B cell (primary cell): ENCODE results near the gene PHEX. TPM values are rescaled to one million over a fixed set of nuclear protein-coding genes. Genes with fewer than 3 reads are reported as not detected.

Experiments used
- ATAC-seq: fragments of 200-7000 bp; cut with Tn5 transposase; one replicate; pipeline ENCODE4 v1.10.0; 2021; ENCODE audit warnings: low read depth, mild to moderate bottlenecking, moderate number of reproducible peaks, moderate library complexity
- CTCF ChIA-PET: fragments of 350-600 bp; sonication (Branson Sonifier 250); formaldehyde crosslinking; loops from one replicate; lab custom pipeline; 2021; ENCODE audit warnings: antibody characterized with exemption, inconsistent platforms; lab: Charles Lee
- POLR2A ChIA-PET: fragments of 350-600 bp; sonication (Branson Sonifier 250); formaldehyde crosslinking; loops from one replicate; lab custom pipeline; 2021; ENCODE audit warnings: antibody characterized with exemption; lab: Charles Lee
- DNase-seq: peaks from one replicate; pipeline ENCODE4 v3.0.0; 2013
- H2AFZ ChIP-seq: 2 replicates; pipeline ENCODE4 v1.6.1; 2012; ENCODE audit warnings: mild to moderate bottlenecking, low read depth, low read length; ENCODE audit not compliant: insufficient read depth, poor library complexity, severe bottlenecking
- H3K27ac ChIP-seq, 2 donors: 1 replicate in 1 of 2; 2 replicates in 1 of 2; pipeline ENCODE4 v1.5.1; 2012 to 2013; ENCODE audit warnings: low read length in 2 of 2, mild to moderate bottlenecking in 2 of 2, moderate library complexity in 1 of 2
- H3K27me3 ChIP-seq, 4 experiments: fragments of 200-600 bp in 1 of 4; sonication (generic) in 1 of 4; replicated peaks in 1 of 4; 1 replicate in 2 of 4; 2 replicates in 2 of 4; pipeline versions ENCODE4 v1.6.1 to v1.7.0; 2013 to 2016; ENCODE audit warnings: low read length in 3 of 4, mild to moderate bottlenecking in 2 of 4, mixed read lengths in 1 of 4, moderate library complexity in 1 of 4; ENCODE audit not compliant: insufficient read depth in 4 of 4, control insufficient read depth in 3 of 4; ENCODE audit errors: control extremely low read depth in 1 of 4
- H3K36me3 ChIP-seq, 2 experiments: replicated peaks in 1 of 2; 1 replicate in 1 of 2; 2 replicates in 1 of 2; pipeline versions ENCODE4 v1.6.1 to v1.7.1; 2013; ENCODE audit warnings: low read length in 1 of 2; ENCODE audit not compliant: insufficient read depth in 2 of 2, control insufficient read depth in 1 of 2; ENCODE audit errors: control extremely low read depth in 1 of 2, extremely low read depth in 1 of 2
- H3K4me1 ChIP-seq, 2 donors: fragments of 200-600 bp in 1 of 2; sonication (generic) in 1 of 2; 1 replicate in 1 of 2; 2 replicates in 1 of 2; pipeline versions ENCODE4 v1.5.1 to v1.6.1; 2013 to 2017; ENCODE audit warnings: low read length in 2 of 2; ENCODE audit not compliant: control insufficient read depth in 2 of 2, insufficient read depth in 2 of 2
- H3K4me2 ChIP-seq: replicated peaks from 2 replicates; pipeline ENCODE3; 2012; ENCODE audit warnings: mild to moderate bottlenecking, low read depth, low read length; ENCODE audit not compliant: poor library complexity, severe bottlenecking
- H3K4me3 ChIP-seq, 5 experiments: fragments of 200-600 bp in 1 of 5; sonication (generic) in 1 of 5; 1 replicate in 3 of 5; 2 replicates in 2 of 5; pipeline versions ENCODE4 v1.5.1 to v1.7.0; 2011 to 2016; ENCODE audit warnings: low read length in 4 of 5, mild to moderate bottlenecking in 4 of 5, low read depth in 2 of 5, control low read depth in 1 of 5, moderate library complexity in 1 of 5; ENCODE audit not compliant: insufficient read depth in 1 of 5; ENCODE audit errors: control extremely low read depth in 1 of 5, extremely low read depth in 1 of 5
- H3K79me2 ChIP-seq: fragments of 200-600 bp; sonication (generic); one replicate; pipeline ENCODE4 v1.6.0; 2016; ENCODE audit warnings: low read length; ENCODE audit not compliant: control insufficient read depth, insufficient read depth
- H3K9ac ChIP-seq: fragments of 200-600 bp; sonication (generic); 2 replicates; pipeline ENCODE4 v1.6.1; 2017; ENCODE audit warnings: mild to moderate bottlenecking, low read length, moderate library complexity
- H3K9me3 ChIP-seq, 3 donors: one replicate each; pipeline versions ENCODE4 v1.6.1 to v1.7.1; 2013; ENCODE audit warnings: low read length in 2 of 3; ENCODE audit not compliant: control insufficient read depth in 2 of 3, insufficient read depth in 1 of 3; ENCODE audit errors: control extremely low read depth in 1 of 3
- H4K20me1 ChIP-seq: 2 replicates; pipeline ENCODE4 v1.6.0; 2012; ENCODE audit warnings: mild to moderate bottlenecking, low read length; ENCODE audit not compliant: insufficient read depth, control insufficient read depth, poor library complexity, severe bottlenecking
- H3K27ac Mint-ChIP-seq: one replicate; pipeline ENCODE4 v1.8.0; 2021; ENCODE audit warnings: mixed read lengths
- H3K27me3 Mint-ChIP-seq: one replicate; pipeline ENCODE4 v1.8.0; 2021; ENCODE audit warnings: mixed read lengths
- H3K4me1 Mint-ChIP-seq: one replicate; pipeline ENCODE4 v1.8.0; 2021; ENCODE audit warnings: mixed read lengths
- H3K4me3 Mint-ChIP-seq: one replicate; pipeline ENCODE4 v1.8.0; 2021; ENCODE audit warnings: mixed read lengths
- H3K9me3 Mint-ChIP-seq: one replicate; pipeline ENCODE4 v1.8.0; 2022; ENCODE audit warnings: mixed read lengths; ENCODE audit not compliant: insufficient read depth
- EZH2 ChIP-seq: IDR thresholded peaks from 2 replicates; pipeline ENCODE4 v1.6.1; 2012; ENCODE audit warnings: borderline replicate concordance, low read depth, mild to moderate bottlenecking, moderate library complexity, low read length; ENCODE audit not compliant: insufficient read depth, poor library complexity, severe bottlenecking
- WGBS: methylation state at CpG from one replicate; pipeline ENCODE4 v1.1.5; 2013; ENCODE audit warnings: missing lambda C conversion rate; ENCODE audit not compliant: insufficient coverage; 5-methylcytosine and 5-hydroxymethylcytosine counted together
- intact Hi-C: fragments of 100-400 bp; cut with micrococcal nuclease; formaldehyde crosslinking; loops from one replicate; pipeline ENCODE4 v1.10.0; 2022
- polyA plus RNA-seq: library from polyadenylated mRNA; depleted of rRNA; stranded (reverse); fragments of >200 nt; gene quantifications from 2 replicates; pipeline ENCODE4 v1.2.3, GENCODE V29; 2012
- total RNA-seq, 2 donors: library from RNA; stranded (reverse); fragments of 120-200 nt in 1 of 2; gene quantifications; 1 replicate in 1 of 2; 2 replicates in 1 of 2; pipeline versions ENCODE4 v1.2.3 to v1.2.4, GENCODE V29; 2013 to 2022
- TF ChIP-seq, protein P1 (sequence below): fragments of 200-600 bp; IDR thresholded peaks from one replicate; pipeline ENCODE4 v1.8.0; 2022; ENCODE audit warnings: antibody characterized with exemption, mild to moderate bottlenecking

Gene PHEX
- total and polyA plus RNA-seq, 2 donors (not counting 1 experiment from before 2014, with no cell fraction given): 0.01 to 0.15 TPM

DNA sequence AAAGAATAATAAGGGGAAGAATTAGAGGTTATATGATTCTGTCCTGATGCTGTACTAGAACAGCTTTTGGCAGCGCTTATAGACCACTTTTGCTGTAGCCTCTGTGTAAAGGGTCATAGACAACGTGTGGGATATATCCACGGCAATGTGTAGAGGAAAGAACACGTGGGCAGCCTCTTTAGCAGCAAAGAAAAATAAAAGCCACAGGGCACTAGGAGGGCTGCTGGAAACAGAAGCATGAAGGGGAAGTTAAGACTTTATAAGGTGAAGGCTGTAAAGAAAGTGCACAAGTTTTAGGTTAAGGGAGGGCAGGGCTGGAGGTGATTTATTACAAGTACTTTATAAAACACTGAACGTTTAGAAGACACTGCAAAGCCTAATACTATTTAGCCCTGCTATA, 20.1 kb upstream of the PHEX start:
- Mint-ChIP-seq H3K9me3 (no peaks in the 10 kb centered on the region), H3K4me3 (no peak overlapping the region), H3K4me1 (peaks cover 5% of the 10 kb centered on the region), H3K27ac (no peak overlapping the region), H3K27me3 (no peaks in the 10 kb centered on the region)
- H3K4me2 ChIP-seq: no peak overlapping the region
- DNase-seq (no peak), ATAC-seq (no peak)
- TF ChIP-seq, protein P1, sequence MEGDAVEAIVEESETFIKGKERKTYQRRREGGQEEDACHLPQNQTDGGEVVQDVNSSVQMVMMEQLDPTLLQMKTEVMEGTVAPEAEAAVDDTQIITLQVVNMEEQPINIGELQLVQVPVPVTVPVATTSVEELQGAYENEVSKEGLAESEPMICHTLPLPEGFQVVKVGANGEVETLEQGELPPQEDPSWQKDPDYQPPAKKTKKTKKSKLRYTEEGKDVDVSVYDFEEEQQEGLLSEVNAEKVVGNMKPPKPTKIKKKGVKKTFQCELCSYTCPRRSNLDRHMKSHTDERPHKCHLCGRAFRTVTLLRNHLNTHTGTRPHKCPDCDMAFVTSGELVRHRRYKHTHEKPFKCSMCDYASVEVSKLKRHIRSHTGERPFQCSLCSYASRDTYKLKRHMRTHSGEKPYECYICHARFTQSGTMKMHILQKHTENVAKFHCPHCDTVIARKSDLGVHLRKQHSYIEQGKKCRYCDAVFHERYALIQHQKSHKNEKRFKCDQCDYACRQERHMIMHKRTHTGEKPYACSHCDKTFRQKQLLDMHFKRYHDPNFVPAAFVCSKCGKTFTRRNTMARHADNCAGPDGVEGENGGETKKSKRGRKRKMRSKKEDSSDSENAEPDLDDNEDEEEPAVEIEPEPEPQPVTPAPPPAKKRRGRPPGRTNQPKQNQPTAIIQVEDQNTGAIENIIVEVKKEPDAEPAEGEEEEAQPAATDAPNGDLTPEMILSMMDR: no peak
- no peak for TF ChIP-seq EZH2
- intact Hi-C loops: no loop called here
- H3K27ac ChIP-seq: no peak overlapping the region
- no peaks in the 10 kb centered on the region for H3K4me1 ChIP-seq
- no peak overlapping the region for H2AFZ ChIP-seq
- no peaks in the 10 kb centered on the region for H3K36me3 ChIP-seq
- no peaks in the 10 kb centered on the region for H3K79me2 ChIP-seq
- WGBS: 19% methylated on average over 4 of the region's 5 CpGs
- ChIA-PET POLR2A (no interaction called here), CTCF (interaction anchor here (0.7 kb wide), 1 partner anchor 124 kb away, joined by 4 read pairs; no protein-coding TSS in a partner anchor)
- no peaks in the 10 kb centered on the region for H3K27me3 ChIP-seq
- no peak overlapping the region for H3K4me3 ChIP-seq
- H4K20me1 ChIP-seq: no peaks in the 10 kb centered on the region
- no peaks in the 10 kb centered on the region for H3K9me3 ChIP-seq
- H3K9ac ChIP-seq: no peak overlapping the region

- Mint-ChIP-seq H3K27me3 (no peaks in the 10 kb centered on the region), H3K4me1 (peaks cover 5% of the 10 kb centered on the region), H3K9me3 (no peaks in the 10 kb centered on the region), H3K4me3 (no peak overlapping the region), H3K27ac (peak overlapping the region; percentile 26)
- Histone ChIP-seq H3K4me3 (no peak overlapping the region), H3K79me2 (no peaks in the 10 kb centered on the region), H3K9ac (no peak overlapping the region), H3K27me3 (no peaks in the 10 kb centered on the region), H3K27ac (no peak overlapping the region), H2AFZ (no peak overlapping the region), H3K4me1 (no peaks in the 10 kb centered on the region), H3K4me2 (no peak overlapping the region), H3K9me3 (no peaks in the 10 kb centered on the region), H3K36me3 (no peaks in the 10 kb centered on the region), H4K20me1 (no peaks in the 10 kb centered on the region)
- DNase-seq (no peak), ATAC-seq (no peak)
- TF ChIP-seq, protein P1: no peak
- TF ChIP-seq EZH2: no peak
- intact Hi-C loops: no loop called here
- CTCF ChIA-PET: no interaction called here
- WGBS: 100% methylated on average over 5 of the region's 7 CpGs
- POLR2A ChIA-PET: no interaction called here
Observed at GRCh38 chrX:22012931-22013330, 19.2 kb upstream of the PHEX start.
